NB4 (cell line): Measurements from ENCODE around the gene KRTAP10-7.
"Not testable (repeated sequence)": the region's sequence is repeated elsewhere in the genome, so short reads cannot be mapped to it uniquely, and the experiment has no call there.

Source experiments
- CTCF ChIP-seq: IDR thresholded peaks from one replicate; pipeline ENCODE4 v1.5.1; 2012; ENCODE audit warnings: low read depth, low read length
- MAX ChIP-seq: IDR thresholded peaks from 2 replicates; pipeline ENCODE4 v1.6.1; 2011; ENCODE audit warnings: low read depth, low read length

DNA sequence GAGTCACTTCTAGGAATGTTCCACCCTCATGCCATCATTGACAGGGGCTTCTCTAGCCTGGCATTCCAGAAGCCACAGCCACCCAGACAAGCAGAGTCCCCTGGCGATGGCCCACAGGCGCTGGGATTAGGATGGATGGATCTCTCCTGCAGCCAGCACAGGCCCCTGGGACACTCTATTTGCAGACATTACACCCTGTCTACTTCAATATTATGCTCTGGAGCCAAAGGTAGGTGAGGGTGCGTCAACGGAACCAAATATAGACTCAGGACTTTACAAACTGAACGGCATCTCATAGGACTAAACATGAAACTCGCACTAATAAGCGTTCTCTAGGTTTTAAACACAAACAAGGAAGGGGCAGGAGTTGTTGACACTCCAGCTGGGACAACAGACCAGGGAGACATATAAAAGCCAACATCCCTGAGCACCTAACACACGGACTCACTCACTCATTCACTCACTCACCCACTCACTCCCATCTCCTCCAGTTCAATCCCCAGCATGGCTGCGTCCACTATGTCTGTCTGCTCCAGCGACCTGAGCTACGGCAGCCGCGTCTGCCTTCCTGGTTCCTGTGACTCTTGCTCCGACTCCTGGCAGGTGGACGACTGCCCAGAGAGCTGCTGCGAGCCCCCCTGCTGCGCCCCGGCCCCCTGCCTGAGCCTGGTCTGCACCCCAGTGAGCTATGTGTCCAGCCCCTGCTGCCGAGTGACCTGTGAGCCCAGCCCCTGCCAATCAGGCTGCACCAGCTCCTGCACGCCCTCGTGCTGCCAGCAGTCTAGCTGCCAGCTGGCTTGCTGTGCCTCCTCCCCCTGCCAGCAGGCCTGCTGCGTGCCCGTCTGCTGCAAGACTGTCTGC lies at the start of gene KRTAP10-7:
- TF ChIP-seq CTCF, MAX: not testable (repeated sequence)
